GM11168 (cell line): ENCODE measurements around the gene LIMS3.
"Not testable (repeated sequence)": the region's sequence is repeated elsewhere in the genome, so short reads cannot be mapped to it uniquely, and the experiment has no call there.

ENCODE experiments used
- in situ Hi-C: fragments of 300-500 bp; cut with MboI; formaldehyde crosslinking; loops from one replicate; pipeline ENCODE4 v1.12.0; 2022; ENCODE audit warnings: low sequenced_read_pairs; ENCODE audit not compliant: unreplicated experiment

LIMS3 gene

DNA sequence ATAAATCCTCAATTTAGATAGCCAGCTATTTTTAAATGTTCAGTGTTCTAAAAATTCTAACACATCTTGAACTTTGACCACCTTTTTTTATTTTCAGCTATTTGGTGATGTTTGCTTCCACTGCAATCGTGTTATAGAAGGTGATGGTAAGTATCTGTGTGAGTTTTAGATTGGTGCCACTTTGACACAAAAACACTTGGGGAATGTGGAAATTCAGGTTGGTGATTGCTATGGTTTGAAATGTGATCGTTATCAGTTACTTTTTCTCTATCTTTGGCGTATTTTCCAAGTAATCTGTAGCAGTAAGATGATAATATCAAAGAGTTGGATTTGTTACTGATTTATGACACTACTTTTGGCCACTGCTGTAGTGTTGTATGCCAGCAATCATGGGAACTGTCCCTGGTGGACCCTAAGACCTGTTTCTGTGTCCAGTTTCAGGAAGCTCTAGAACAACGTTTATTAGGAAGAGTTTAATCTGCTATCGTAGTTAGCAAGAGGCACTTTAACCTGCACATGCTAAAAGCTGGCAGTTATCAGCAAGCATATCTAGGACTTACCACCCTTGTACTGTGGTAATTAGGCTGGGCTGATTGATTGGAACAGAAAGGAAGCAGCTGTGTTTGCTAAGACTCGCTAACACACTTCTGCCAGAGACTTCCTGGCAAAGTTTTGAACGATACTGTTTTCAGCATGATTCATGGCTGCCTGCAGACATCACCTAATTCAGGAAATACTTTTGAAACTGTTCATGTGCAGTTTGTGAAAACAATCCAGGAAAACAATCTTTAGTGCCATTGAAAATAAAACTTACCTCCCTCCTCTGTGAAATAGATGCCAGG, 23.3 kb downstream of the LIMS3 start:
- in situ Hi-C loops = loop anchor here (25.0 kb wide), 1 partner anchor 1259 kb away; no protein-coding TSS in a partner anchor

DNA sequence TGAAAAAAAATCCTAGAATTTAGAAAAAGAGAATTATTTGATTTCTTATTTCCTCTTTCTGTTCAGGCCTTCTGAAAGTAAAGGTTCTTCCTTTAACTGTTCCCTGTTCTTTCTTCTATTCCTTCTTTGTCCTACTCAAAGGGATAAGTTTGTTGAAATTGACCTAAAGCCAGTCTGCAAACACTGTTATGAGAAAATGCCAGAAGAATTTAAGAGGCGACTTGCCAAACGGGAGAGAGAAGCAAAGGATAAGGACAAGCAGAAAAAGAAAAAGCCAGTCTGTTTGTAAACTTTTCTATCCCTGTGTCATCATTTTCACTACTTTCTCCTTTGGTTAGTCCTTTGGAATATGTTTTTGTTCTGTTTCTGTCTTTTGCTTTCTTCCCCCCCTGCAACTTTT, 26.0 kb downstream of the LIMS3 start:
- in situ Hi-C loops = loop anchor here (25.0 kb wide), 1 partner anchor 1262 kb away; no protein-coding TSS in a partner anchor

- in situ Hi-C loops = not testable (repeated sequence)
Measured at GRCh38 chr2:109927803-109928202, 29.3 kb downstream of the LIMS3 start.

GRCh38 chr2:109929222-109929621, 30.7 kb downstream of the LIMS3 start:
- in situ Hi-C loops = not testable (repeated sequence)

DNA sequence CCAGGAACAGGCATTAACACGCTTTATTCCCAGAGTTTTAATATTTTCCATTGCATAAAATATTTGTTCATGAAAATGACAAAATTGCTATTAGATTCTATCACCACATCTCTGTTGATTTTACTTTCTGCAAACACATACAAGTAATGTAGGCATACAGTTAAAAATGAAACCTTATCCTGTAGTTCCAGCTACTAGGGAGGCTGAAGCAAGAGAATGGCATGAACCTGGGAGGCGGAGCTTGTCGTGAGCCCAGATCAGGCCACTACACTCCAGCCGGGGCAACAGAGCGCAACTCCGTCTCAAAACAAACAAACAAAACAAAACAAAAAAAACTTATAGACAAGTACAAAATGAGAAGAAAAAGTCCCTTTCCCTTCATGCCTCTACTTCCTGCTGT, 38.0 kb downstream of the LIMS3 start:
- in situ Hi-C loops = not testable (repeated sequence)

DNA sequence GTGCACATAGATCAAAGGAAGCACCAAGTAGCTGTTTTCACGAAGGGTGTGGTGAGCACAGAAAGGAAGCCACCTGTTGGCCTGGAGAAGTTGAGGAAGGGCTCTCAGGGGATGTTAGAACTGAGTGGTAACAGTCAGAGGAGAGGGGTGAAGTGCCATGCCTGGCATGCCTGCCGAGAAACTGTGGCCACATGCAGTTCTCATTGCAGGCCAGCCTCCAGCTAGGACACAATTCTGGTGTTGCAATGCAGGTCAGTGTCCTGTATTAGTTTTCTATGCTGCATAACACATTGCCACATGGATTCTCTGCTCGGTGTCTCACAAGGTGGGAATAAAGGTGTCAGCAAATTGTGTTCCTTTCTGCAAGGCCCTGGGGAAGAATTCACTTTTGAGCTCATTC, 46.9 kb downstream of the LIMS3 start:
- in situ Hi-C loops = not testable (repeated sequence)

DNA sequence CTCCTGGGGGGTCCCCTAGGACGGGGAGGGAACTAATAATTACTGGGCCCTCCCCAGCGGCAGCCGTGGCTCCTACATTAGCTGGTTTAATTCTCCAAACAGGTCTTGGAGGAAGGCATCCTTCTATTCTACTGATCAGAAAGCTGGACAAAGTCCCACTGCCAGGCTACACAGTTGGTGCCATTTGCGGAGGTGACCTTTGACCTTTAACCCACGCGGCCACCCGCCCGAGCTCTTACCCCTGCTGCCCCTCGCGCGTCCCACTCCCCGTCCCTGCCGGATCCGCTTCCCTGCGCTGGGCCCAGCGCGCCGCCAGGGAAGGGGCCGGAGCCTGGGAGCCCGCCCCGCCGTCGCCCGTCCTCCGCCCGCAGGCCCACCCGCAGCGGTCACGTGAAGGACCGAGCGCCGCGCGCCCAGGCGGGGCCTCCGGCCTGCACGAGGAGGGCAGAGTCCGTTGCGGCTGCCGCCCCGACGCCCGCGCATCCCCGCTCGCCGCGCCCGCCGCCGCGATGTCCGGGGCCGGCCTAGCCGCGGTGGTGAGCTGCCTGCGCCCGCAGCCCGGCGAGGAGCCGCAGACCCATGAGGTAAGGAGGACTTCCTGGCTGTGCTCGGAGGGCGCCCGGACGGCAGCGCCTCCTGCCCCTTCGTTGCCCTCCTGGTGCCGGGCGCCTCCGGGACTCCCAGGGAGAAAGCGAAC, 48.9 kb downstream of the LIMS3 start:
- in situ Hi-C loops = not testable (repeated sequence)

DNA sequence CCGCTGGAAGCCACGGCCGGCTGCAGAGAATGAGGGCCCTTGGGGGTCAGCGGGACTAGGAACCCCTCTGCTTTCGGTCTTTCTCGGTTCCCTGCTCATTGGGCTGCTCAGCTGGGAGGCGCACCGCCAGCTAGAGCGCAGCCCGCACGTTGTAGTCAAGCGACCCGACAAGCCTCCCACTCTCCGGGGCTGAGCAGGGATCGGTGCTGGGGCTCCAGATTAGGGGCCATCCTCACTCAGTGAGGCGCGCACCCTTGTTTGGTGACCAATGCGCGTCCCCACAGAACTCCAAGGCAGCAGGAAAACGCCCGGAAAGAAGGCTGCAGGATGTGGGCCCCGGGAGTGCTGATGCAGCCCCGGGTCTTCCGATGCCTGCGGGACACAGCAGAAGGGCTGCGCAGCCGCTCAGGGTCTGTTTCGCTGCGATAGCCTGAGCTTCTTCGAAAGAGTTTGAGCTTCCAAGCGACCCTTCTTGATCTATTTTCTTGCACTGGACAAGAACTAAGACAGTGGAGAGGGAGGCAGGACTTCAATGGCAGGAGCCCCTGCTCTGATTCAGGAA, 49.6 kb downstream of the LIMS3 start:
- in situ Hi-C loops = not testable (repeated sequence)

- in situ Hi-C loops = not testable (repeated sequence)
Measured at GRCh38 chr2:109950146-109950843, 51.8 kb downstream of the LIMS3 start.

GRCh38 chr2:109963942-109964341, 65.5 kb downstream of the LIMS3 start:
- in situ Hi-C loops = not testable (repeated sequence)

DNA sequence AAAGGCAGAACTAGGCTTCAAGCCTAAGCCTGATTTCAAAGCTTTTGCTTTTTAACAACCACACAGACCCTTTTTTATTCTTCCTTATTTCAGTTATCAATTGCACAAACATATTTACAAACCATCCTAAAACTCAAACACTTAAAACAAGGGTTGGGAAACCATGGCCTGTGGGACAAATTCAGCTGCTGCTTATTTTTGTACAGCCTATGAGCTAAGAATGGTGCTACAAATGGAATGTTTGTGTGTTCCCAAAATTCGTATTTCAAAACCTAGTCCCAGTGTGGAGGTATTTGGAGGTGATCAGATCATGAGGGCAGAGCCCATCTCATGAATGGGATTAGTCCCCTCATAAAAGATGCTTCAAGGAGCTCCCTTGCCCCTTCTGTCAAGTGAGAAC, 67.0 kb downstream of the LIMS3 start:
- in situ Hi-C loops = not testable (repeated sequence)

GRCh38 chr2:109966107-109966736, 67.7 kb downstream of the LIMS3 start:
- in situ Hi-C loops = not testable (repeated sequence)

- in situ Hi-C loops = not testable (repeated sequence)
Measured at GRCh38 chr2:109966858-109967257, 68.4 kb downstream of the LIMS3 start.

- in situ Hi-C loops = not testable (repeated sequence)
Measured at GRCh38 chr2:109969864-109970263, 71.4 kb downstream of the LIMS3 start.

- in situ Hi-C loops = not testable (repeated sequence)
Measured at GRCh38 chr2:109971710-109972109, 73.2 kb downstream of the LIMS3 start.
